GM23338 (cell line): Measurements from ENCODE around the gene RNF4.

ENCODE experiments used
- CTCF ChIP-seq, 2 experiments: fragments of 200-600 bp in 1 of 2; sonication (generic) in 1 of 2; conservative IDR thresholded peaks; 2 replicates each; pipeline versions ENCODE4 v1.5.1 to v1.6.1; 2016 to 2017; ENCODE audit warnings: antibody characterized with exemption in 2 of 2, low read depth in 2 of 2, mild to moderate bottlenecking in 2 of 2, moderate library complexity in 1 of 2
- ZNF114 ChIP-seq: fragments of 250-450 bp; sonication (Bioruptor Pico); IDR thresholded peaks from 2 replicates; pipeline ENCODE4 v1.5.0; 2020; ENCODE audit warnings: mild to moderate bottlenecking, moderate library complexity

- TF ChIP-seq CTCF (conservative IDR thresholded peaks at IDR 0.05; ENCODE audit: low read depth in 2 of 2): no peak
- TF ChIP-seq ZNF114 (CRISPR knock-in tag): no peak
Observed at GRCh38 chr4:2426069-2426397, 42.9 kb upstream of the RNF4 start.
